CD4-positive, alpha-beta T cell treated with Interleukin-17A for 1 hour (primary cell): ENCODE measurements around the gene MVB12A.

Source experiments
- DNase-seq: peaks from one replicate; pipeline ENCODE4 v3.0.0-alpha.2; 2020

The MVB12A gene

GRCh38 chr19:17419621-17420474 is at the start of gene MVB12A:
MVB12A (plus strand) TSS chr19:17420047; CDS start chr19:17420136, 89 bp downstream.
- DNase-seq = peak; percentile 97

GRCh38 chr19:17376935-17377600 is 42.8 kb upstream of the MVB12A start, which contains the start of gene PLVAP:
PLVAP (minus strand) TSS chr19:17377342; CDS start chr19:17377288, 54 bp downstream.
- DNase-seq = no peak

- DNase-seq = no peak
These were observed 41.6 kb upstream of the MVB12A start for GRCh38 chr19:17378271-17378670.

GRCh38 chr19:17379221-17379631 is 40.6 kb upstream of the MVB12A start:
- no peak for DNase-seq

- no peak for DNase-seq
These were observed 39.3 kb upstream of the MVB12A start for GRCh38 chr19:17380426-17381138.

GRCh38 chr19:17385878-17386611 is 33.8 kb upstream of the MVB12A start:
- peak; percentile 62 for DNase-seq

- DNase-seq = no peak
These were observed 30.6 kb upstream of the MVB12A start for GRCh38 chr19:17389288-17389687.

- DNase-seq = no peak
These were observed 29.7 kb upstream of the MVB12A start for GRCh38 chr19:17389957-17390664.

GRCh38 chr19:17390665-17391370 is 29.0 kb upstream of the MVB12A start:
- DNase-seq = peak; percentile 86

GRCh38 chr19:17391371-17392151 is 28.3 kb upstream of the MVB12A start:
- DNase-seq = no peak

GRCh38 chr19:17393002-17393401 is 26.8 kb upstream of the MVB12A start:
- DNase-seq = no peak

- no peak for DNase-seq
These were observed 25.9 kb upstream of the MVB12A start, which contains the start of gene CCDC194 for GRCh38 chr19:17393914-17394313. CCDC194 (minus strand) TSS chr19:17394196; CDS start chr19:17394158, 38 bp downstream.

GRCh38 chr19:17394891-17395415 is 24.9 kb upstream of the MVB12A start:
- peak; percentile 77 for DNase-seq

- DNase-seq = no peak
These were observed 20.8 kb upstream of the MVB12A start for GRCh38 chr19:17398902-17399527.

- DNase-seq = no peak
These were observed 18.2 kb upstream of the MVB12A start for GRCh38 chr19:17401628-17402027.

- peak; percentile 48 for DNase-seq
These were observed 16.6 kb upstream of the MVB12A start for GRCh38 chr19:17402982-17403855.

GRCh38 chr19:17404015-17404414 is 15.8 kb upstream of the MVB12A start:
- DNase-seq = no peak

- DNase-seq = no peak
These were observed 15.1 kb upstream of the MVB12A start for GRCh38 chr19:17404621-17405249.
